ENCODE measurements around the gene TRPM2.
"Not testable (repeated sequence)": the region's sequence is repeated elsewhere in the genome, so short reads cannot be mapped to it uniquely, and the experiment has no call there.

Gene TRPM2

GRCh38 chr21:44335266-44336059 lies 18.0 kb upstream of the TRPM2 start:
- no peak for DNase-seq

GRCh38 chr21:44337449-44337848 lies 16.0 kb upstream of the TRPM2 start:
- no peak for DNase-seq

DNA sequence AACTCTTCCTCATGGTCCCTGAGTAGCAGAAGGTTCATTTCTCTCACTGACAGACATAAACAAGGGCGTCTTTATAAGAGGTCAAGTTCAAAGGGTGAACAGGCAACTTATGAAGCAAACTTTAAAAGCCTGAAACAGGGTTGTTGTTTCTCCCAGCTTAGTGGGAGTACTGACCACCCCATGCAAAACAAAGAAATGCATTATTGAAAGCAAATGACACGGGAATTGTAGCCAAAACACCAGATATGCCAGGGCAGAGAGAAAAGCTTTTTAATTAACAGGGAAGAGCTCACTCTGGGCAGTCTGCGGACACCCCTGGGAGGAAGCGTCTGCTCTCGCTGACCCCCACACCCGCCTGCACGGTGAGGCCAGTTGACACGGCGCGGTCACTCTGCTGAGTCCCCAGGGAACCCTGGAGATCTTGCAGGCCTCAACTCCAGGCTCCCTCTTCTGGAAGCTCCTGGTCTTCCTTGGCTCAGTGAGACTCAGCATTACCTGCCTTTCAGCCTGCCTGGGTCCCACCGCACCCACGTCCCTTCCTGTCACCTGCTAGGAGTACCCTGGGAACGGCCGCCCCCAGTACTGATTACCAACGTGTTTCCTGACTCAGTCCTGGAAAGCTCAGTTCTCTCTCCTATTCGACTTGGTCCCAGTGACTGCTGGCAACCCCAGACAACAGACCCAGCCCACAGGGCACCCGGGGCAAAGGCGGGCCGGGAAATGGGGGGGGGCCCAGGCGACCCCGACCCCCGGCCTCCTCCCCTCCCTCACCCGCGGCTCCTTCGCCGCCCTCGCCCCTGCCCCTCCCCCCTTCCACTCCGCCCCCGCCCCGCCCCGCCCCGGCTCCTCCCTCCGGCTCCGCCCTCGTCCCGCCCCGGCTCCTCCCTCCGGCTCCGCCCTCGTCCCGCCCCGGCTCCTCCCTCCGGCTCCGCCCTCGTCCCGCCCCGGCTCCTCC lies 15.2 kb upstream of the TRPM2 start:
- peak in 1 of 2 donors; percentile 29 for DNase-seq

GRCh38 chr21:44338971-44339910 lies 14.2 kb upstream of the TRPM2 start, which contains the start of gene CFAP410:
TSS of gene CFAP410 (minus strand) at chr21:44339390. CDS start at chr21:44339194, 196 bp downstream.
- peak; percentile 90 for DNase-seq

- not testable (repeated sequence) for DNase-seq
Measured at GRCh38 chr21:44341726-44342458, 11.5 kb upstream of the TRPM2 start.

- DNase-seq: not testable (repeated sequence)
Measured at GRCh38 chr21:44342981-44343380, 10.4 kb upstream of the TRPM2 start.

GRCh38 chr21:44344541-44345183 lies 8.8 kb upstream of the TRPM2 start:
- no peak for DNase-seq

GRCh38 chr21:44345495-44345894 lies 7.9 kb upstream of the TRPM2 start:
- DNase-seq: no peak

DNA sequence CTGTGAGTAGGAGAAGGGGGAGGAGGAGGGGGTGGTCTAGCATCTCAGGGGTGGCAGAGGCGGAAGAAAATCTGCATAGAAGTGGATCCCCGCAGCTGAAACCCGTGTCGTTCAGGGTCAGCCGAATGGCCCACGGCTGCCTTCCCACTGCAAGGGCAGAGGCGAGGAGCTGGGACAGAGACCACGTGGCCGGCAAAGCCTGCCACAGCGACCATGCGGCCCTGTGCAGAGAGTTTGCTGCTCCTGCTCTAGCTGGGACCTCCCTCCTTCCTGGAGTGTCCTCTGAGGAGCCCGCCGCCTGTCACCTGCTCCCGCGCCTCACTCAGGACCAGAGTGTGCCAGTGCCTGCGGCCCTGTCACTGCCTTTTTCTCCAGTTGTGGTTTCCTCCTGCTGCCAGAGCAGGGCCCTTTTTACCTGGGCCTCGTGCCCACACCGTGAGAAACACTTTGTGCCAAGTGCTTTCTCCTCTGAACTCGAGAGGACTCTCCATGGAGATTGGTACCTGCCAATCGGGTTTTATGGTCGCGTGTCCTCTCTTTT lies 5.4 kb upstream of the TRPM2 start:
- no peak for DNase-seq

GRCh38 chr21:44348861-44349260 lies 4.6 kb upstream of the TRPM2 start:
- no peak for DNase-seq

DNA sequence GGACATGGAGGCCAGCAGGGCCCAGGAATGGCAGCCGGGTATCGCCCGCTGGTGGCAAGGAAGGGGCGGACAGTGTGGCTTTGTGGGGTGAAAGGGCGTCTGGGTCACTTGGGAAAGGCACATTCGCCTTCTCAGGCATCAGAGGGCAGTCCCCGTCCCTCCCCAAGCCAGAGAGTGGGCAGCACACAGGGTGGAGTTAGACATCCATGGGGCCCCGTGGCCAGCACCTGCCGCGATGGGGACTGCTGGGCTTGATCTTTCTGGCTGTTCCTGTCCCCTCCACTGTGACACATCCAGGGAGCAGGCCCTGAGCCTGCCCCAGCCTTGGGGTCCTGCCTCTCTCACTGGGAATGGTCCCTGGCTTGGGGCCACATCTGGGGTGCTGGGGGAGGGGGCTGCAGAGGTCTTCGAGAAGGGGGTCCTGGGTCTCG lies 4.0 kb upstream of the TRPM2 start:
- DNase-seq: no peak

DNA sequence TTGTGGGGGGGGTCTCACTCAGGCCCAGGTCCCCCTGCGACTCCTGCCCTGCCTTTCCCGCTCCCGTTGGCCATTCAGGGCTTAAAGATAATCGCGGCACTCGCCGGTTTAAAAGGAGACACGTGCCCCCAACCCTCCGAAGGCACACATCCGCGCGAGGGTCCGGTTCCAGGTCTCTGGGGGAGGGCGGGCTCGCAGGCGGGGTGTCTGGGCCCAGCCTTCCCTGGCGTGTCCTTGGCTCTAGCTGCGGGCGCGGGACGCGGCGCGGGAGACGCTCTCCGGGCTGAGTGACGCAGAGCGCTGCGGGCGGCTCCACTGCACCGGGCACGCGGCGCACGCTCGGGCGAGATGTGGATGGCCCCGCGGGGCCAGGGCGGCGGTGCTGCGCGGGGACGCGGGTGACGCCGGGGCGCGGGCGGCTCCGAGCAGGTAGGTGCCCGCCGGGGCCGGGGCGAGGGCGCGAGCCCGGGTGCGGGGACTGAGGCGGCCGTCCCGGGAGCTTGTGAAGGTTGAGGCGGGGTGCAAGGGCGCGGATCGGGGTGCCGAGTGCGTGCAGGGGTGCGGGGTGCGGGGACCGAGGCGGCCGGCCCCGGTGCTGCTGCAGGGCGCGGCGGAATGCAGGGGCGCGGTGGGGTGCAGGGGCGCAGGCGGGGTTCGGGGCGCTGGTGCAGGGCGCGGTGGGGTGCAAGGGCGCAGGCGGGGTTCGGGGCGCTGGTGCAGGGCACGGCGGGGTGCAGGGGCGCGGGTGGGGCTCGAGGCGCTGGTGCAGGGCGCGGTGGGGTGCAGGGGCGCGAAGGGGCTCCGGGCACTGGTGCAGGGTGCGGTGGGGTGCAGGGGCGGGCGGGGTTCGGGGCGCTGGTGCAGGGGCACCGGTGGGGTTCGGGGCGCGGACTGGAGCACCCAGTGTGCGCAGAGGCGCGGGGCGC lies 3.3 kb upstream of the TRPM2 start:
- no peak for DNase-seq

- no peak for DNase-seq
Measured at GRCh38 chr21:44350773-44351481, 2.5 kb upstream of the TRPM2 start.

DNA sequence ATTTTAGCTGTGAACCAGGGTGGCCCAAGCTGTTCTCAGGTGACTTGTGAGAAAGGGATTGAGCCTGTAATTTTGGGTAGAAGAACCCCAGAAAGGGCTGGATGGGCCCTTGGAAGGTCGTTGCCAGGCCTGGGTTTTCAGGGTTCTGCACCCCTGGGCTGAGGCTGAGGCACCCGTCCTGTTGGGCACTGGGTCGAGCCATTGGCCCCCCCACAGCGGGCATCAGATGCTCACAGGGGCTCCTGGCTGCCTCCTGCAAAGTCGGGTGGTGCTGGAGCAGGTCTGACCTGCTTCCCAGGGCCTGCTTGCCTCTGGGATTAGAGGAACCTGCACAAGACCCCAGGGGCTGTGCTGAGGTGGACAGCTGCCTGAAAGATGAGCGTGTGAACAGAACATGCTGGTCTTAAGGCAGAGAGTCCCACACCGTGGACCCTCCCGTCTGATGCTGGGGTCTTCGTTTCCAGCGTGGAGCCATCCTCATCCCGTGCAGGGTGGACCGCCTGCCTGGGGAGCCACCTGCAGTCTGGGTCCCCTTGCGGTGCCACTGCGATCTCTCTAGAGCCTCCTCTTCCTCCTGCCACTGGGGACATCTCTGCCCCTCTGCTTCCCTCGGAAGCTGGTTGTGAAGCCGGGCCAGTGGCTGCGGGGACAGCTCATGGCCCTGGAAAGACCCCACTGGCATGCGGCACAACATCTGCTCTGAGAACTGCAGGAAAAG lies 1.7 kb upstream of the TRPM2 start:
- no peak for DNase-seq

DNA sequence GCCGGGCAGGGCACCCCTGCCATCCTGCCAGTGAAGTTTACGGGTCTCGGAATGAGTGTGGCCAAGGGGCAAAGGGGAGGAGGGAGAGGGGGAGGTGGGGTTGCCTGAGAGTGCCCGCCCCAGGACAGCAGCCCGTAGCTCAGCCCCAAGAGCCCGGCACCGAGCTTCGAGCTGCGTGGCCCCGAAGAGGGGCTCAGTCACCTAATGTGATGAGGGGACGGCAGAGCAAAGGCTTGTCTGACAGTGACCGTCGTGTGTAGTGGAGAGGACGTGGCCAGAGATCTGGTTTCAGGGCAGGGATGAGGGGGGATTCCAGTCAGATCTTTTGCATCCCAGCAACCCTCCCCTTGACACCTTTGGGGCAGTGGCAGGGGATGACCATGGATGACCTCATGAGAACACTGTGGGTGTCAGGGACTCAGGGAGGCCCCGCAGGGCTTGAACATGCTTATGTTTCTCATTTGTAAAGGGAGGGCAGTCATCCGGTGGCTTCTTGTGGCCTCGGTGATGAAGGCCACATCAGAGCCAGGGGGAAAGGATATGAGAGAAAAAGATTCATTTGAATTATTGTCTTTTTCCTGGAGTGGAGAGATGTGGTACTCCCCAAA lies 1.1 kb upstream of the TRPM2 start:
- DNase-seq: no peak

- no peak for DNase-seq
Measured at GRCh38 chr21:44354001-44354405, 582 bp downstream of the TRPM2 start.

- no peak for DNase-seq
Measured at GRCh38 chr21:44354775-44355771, 1.7 kb downstream of the TRPM2 start.

Measured in bone marrow (tissue), 2 donors.